NCI-H1417 treated with DMSO at 0.1 percent for 48 hours (cell line): Measurements from ENCODE around the gene PDE6H.

ENCODE experiments used
- DNase-seq: peaks from one replicate; lab custom pipeline; 2025; lab: John Stamatoyannopoulos, UW

Gene PDE6H

DNA sequence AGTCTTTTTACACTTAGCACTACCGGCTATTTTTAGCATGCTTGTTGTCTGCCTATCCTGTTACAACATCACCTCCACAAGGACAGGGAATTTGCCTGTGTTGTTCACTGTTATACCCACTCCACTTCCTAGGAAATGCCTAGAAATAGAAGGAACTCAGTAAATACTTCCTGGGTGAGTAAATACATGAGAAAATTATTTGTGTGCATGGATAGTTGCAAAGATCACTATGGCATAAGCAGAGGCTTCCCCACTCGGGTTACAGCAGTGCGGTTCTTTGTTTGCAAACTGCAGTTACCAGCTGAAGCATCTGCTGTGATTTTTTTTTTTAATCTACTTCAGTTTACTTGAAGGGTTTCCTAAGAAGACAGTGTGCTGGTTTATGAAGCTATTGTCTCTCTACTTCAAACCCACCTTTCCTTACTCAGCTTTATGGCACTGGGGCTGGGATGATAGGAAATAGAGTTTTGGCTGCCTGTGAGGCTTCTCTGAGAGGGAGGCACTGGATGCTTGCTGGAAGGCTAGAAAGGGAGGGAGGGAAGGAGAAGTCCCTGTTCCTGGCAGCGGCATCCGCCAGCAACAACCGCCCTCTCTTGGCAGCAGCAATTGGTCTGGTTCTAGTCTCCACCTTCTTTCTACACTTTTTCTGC, 29.0 kb downstream of the PDE6H start:
- DNase-seq = no peak

DNA sequence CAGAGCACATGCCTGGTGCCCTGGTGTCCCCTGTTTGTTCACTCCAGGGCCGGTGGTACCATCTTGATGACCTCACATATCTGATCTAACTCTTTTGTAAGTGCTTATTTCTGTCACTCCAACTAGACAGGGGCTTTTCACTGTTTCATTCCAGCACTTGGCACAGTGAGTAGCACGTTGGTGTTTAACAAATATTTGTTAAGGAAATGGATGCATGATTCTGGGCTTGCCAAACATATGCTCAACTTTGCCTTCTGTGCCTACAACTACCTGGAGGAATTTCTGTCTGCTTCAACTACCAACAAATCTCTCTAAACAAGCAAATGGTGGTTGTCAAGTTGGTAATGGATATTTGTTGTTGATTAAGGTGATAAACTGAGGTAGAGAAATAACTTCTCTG, 31.6 kb downstream of the PDE6H start:
- no peak for DNase-seq

DNA sequence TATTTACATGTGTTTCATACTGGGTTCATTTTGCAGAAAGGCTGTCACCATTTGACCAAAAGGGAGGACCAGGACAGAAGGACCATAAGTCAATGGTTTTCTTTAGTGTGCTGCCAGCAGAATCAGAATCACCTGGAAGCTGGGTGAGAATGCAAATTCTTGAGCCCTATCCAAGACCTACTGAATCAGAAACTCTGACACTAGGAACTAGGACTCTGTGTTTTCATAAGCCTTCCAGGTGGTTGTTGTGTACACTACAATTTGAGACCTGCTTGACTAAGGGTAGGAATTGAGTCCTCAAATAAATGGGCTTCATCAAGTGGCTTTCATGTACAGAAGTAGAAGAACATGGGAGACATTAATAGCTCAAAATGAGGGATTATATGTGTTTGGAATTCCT, 32.2 kb downstream of the PDE6H start:
- DNase-seq = peak; percentile 40

DNA sequence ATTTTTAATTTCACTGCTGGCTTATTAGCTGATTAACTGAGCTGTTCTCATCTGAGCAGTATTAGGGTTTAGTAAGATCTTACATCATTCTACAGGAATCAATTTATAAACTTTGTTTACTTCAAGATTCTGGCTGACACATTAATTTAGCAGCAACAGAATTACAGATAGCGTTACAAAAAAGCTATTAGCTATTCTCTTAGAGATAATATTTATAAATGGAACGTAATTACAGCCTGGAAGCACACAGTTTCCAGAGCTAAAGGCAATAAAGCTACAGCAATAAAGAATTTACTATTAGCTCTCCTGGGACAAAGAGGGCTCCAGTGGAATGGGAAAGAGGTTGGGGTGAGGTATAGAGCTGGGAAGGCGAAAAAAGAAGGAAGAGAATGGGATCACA, 34.7 kb downstream of the PDE6H start:
- no peak for DNase-seq

DNA sequence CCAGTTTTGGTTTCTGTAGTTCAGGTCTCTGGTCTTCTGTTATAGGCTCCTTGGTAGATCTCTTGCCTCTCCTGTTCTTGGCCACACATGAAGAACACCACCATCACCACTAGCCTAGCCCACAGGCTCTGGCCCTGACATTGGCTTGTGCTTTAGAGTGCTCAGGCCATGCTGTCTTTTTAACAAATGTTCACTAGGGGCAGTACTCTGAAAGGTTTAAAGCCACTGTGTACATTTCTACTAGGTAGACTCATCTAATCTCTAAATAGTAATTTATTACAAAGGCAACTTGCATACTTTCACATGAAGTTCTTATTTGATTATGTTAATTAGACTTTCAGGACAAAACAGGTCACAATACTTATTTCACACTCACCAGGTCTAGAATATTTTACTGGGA, 38.3 kb downstream of the PDE6H start:
- DNase-seq = no peak

DNA sequence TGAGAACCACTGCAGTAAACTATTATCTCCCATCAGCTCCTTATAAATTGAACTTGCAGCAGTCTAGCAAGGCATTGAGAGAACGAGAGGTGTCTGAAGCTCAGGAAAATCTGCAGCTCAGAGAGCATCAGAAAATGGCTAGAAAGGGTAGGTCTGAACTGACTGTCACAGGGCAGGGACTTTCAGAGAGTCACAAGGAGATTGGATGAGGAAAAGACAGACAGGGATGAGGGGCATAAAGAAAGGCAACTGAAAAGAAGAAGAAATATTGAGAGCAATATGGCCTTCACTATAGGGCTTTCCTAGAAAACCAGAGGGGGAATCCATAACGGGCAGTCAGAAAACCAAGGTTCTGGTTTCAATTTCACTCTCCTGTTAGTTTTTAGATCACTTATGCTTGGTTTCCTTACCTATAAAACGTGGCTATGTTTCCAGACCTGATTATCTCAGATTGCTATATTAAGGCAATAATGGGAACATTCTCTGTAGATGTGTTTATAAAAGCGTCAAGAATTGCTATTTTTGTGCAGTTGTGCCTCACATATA, 40.9 kb downstream of the PDE6H start:
- no peak for DNase-seq

DNA sequence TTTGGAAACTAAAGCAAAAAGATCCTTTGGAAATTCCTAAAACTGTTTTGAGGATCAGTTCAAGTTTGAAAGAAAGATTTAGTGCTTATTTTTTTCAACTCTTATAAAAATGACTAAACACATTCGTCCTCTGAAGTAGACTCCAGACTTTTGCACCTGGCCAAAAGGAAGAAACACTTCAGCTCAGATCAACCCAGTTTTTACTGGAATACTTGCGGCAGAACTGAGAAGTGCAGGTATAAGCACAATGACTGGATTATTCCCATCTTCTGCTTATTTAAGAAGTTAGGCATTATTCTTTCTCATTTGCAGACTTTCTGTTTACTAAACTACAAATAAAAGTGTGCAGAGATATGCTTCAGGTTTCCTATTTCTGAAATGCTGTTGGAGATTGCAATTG, 41.9 kb downstream of the PDE6H start:
- DNase-seq = no peak

DNA sequence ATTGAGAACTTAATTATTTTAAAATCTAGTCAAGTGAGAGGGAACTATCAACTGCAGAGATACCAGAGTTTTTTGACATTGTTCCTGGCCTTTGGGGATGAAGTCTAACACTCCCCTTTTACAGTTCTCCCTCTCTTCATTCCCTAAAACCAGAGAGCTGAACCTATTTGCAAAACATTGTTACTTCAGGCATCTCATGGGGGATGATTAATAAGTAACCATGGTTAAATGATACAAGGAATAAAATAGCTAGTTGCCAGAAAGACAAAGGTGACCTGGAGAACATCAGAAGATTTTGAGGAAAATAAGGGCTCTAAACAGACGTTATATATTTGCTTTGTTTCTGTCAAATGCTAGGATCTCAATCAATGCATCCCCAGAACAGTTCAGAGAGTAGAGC, 42.3 kb downstream of the PDE6H start:
- no peak for DNase-seq

DNA sequence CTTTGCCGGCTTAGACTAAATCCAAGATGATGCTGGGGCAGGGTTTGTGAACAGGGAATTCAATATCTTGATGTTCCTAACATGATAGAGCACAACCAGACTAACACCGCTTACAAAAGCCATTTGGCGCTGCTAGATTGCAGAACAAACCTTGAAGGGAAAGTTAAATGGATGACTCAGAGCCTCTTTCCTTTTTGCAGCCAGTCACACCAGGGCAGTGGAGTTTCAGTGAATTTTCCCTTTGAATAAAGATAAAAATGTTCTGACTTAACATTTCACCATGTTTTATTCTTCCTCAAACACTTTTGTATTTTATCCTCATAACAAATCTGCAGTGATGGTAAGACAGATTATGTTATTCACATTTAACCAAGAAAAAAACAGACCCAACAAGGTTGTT, 47.3 kb downstream of the PDE6H start:
- no peak for DNase-seq
